KOPT-K1 (cell line): Measurements from ENCODE around the gene PXDC1.

Source experiments
- H3K27ac ChIP-seq: fragments of 200-600 bp; sonication (generic); 2 replicates; pipeline ENCODE4 v1.5.1; 2016; ENCODE audit warnings: antibody characterized with exemption, mild to moderate bottlenecking, low read depth, low read length; ENCODE audit not compliant: poor library complexity, severe bottlenecking
- H3K36me3 ChIP-seq: fragments of 200-600 bp; sonication (generic); 2 replicates; pipeline ENCODE4 v1.5.1; 2017; ENCODE audit warnings: antibody characterized with exemption, mild to moderate bottlenecking, low read length, moderate library complexity; ENCODE audit not compliant: insufficient read depth
- H3K9me3 ChIP-seq: fragments of 200-600 bp; sonication (generic); 2 replicates; pipeline ENCODE4 v1.5.1; 2017; ENCODE audit warnings: antibody characterized with exemption, low read length, mild to moderate bottlenecking; ENCODE audit not compliant: insufficient read depth, poor library complexity, severe bottlenecking

Gene PXDC1

DNA sequence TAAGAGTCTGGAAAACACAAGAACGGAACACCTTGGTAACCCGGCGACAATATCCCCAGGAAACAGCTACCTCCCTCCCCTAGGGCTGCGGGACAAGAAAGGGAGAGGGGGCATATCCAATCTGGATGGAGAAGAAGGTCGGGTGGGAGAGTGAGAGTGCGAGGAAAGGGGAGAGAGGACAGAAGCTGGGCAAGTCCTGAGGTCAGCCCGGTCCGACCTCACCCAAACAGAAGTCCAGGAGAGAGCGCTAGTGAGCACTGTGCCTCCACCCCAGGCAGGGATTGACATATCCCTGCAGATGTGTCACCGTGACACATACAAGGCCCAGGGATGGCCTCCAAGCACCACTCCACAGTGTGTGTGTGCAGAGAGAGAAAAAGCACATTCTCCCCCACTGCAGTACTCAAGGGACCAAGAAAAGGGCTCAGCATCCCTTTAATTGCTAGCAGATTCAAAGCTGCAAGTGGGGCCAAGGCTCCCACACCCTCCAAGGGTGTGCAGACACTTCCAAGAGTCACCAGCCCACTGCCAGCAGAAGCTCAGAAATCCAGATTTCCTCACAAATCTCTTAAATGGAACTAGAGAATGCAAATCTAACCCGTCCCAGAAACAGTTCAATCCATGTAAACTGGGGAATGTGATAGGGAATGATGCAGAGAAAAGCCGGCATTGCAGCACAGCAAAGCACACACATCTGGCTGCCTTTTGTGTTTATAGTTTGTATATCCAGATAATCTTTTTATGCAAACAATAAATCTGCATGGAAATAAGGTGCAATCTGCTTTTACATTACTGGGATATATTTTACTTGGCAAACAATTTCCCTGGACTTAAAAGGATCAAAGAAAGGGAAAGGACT lies 3.1 kb downstream of the PXDC1 start:
- no peak overlapping the region for H3K27ac ChIP-seq
- no peaks in the 10 kb centered on the region for H3K36me3 ChIP-seq
- peaks cover 15% of the 10 kb centered on the region for H3K9me3 ChIP-seq

GRCh38 chr6:3747100-3747737 lies 4.3 kb downstream of the PXDC1 start:
- H3K36me3 ChIP-seq, result no peaks in the 10 kb centered on the region
- no peak overlapping the region for H3K27ac ChIP-seq
- H3K9me3 ChIP-seq, result peaks cover 14% of the 10 kb centered on the region

GRCh38 chr6:3746696-3747095 lies 4.8 kb downstream of the PXDC1 start:
- Histone ChIP-seq H3K9me3 (peaks cover 11% of the 10 kb centered on the region), H3K36me3 (no peaks in the 10 kb centered on the region), H3K27ac (no peak overlapping the region)

GRCh38 chr6:3746119-3746691 lies 5.3 kb downstream of the PXDC1 start:
- peaks cover 9% of the 10 kb centered on the region for H3K9me3 ChIP-seq
- H3K36me3 ChIP-seq, result no peaks in the 10 kb centered on the region
- no peak overlapping the region for H3K27ac ChIP-seq

DNA sequence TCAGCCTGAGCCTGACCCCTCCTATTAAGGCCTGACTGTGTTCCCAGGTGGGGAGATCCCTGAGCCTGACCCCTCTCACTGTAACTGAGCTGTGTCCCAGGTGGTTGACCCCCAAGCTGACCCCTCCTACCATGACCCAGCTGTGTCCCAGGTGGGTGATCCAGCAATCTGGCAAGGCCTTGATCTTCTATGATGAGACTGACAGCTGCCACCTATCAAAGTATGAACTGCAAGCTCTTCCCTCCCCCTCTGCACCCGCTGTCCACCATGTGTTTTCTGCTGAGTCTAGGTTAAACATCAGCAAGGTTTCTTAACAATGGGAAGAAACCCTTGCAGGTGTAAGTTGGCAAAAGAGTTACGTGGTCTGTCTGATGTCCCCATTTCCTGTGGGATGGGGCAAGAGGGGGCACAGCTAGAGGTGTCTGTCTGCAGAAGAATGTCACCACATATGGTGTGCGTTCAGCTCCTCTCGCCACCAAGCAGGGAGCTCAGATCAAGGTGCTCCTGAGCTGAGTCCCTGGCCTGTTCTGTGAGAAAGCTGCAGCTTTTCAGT lies 5.9 kb downstream of the PXDC1 start:
- no peak overlapping the region for H3K27ac ChIP-seq
- no peaks in the 10 kb centered on the region for H3K36me3 ChIP-seq
- H3K9me3 ChIP-seq, result peaks cover 3% of the 10 kb centered on the region

- Histone ChIP-seq H3K9me3 (no peaks in the 10 kb centered on the region), H3K36me3 (no peaks in the 10 kb centered on the region), H3K27ac (no peak overlapping the region)
Observed at GRCh38 chr6:3744901-3745470, 6.5 kb downstream of the PXDC1 start.

DNA sequence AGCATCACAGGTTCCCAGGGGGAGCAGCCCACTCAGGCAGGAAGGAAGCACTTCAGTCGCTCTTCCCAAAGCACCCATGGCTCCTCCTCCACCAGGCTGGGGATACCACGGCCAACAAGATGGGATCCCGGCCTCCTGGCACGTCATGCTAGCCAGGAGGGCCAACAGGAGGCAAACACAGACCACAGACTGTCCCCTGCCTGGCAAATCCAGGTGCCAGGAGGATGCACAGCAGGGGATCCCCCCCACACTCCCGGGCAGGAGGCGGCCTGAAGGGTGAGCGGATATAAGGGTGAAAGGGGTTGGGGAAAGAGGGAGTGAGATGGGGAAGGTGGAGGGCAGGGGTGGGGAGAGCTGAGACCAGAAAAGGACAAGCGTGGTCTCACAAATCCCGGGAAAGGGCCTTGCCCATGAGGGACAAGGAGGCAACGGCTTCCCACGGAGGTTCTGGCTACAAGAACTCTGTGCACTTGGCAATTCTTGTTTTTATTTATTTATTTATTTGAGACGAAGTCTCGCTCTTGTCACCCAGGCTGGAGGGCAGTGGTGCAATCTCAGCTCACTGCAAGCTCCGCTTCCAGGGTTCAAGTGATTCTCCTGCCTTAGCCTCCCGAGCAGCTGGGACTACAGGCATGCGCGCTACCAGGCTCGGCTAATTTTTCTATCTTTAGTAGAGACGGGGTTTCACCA lies 7.2 kb downstream of the PXDC1 start:
- H3K36me3 ChIP-seq, result no peaks in the 10 kb centered on the region
- no peaks in the 10 kb centered on the region for H3K9me3 ChIP-seq
- H3K27ac ChIP-seq, result no peak overlapping the region

DNA sequence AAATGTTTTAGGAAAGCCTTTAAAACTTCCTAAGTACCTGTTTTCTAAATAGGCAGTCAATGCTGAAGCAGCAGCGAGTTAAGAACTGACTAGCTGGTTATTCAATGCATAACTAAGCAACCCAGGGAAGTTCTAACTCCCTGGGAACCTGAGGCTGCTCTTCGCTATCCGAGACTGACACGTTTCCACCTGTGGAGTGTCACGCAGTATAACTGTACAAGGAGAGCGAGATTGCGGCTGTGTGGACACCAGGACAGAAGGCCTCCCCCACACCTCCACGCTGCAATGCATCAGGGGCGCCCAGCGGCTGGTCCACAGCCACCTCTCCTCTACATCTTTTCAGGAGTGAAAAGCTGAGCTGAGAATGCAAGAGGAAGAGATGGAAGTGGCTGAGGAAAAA lies 8.0 kb downstream of the PXDC1 start:
- no peak overlapping the region for H3K27ac ChIP-seq
- no peaks in the 10 kb centered on the region for H3K9me3 ChIP-seq
- no peaks in the 10 kb centered on the region for H3K36me3 ChIP-seq

GRCh38 chr6:3742426-3743344 lies 8.8 kb downstream of the PXDC1 start:
- no peak overlapping the region for H3K27ac ChIP-seq
- H3K9me3 ChIP-seq, result no peaks in the 10 kb centered on the region
- H3K36me3 ChIP-seq, result no peaks in the 10 kb centered on the region

DNA sequence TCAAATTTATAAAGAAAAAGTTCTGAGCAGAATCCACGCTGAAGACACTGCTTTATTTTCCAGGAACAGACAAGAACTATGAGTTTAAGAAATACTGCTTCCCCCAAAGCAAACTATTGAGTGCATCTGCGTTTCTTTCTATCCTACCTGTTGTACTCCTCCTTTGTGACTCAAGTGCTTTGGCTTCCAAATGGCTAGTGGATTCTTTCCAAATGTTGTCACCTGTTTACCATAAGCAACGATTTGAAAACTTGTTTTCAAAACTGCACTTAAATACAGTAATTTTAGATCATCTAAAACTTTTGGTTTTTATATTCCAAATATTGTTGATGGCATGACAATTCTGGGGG lies 9.5 kb downstream of the PXDC1 start:
- Histone ChIP-seq H3K36me3 (no peaks in the 10 kb centered on the region), H3K9me3 (no peaks in the 10 kb centered on the region), H3K27ac (no peak overlapping the region)

GRCh38 chr6:3741477-3741871 lies 10.0 kb downstream of the PXDC1 start:
- Histone ChIP-seq H3K9me3 (no peaks in the 10 kb centered on the region), H3K27ac (no peak overlapping the region), H3K36me3 (no peaks in the 10 kb centered on the region)

DNA sequence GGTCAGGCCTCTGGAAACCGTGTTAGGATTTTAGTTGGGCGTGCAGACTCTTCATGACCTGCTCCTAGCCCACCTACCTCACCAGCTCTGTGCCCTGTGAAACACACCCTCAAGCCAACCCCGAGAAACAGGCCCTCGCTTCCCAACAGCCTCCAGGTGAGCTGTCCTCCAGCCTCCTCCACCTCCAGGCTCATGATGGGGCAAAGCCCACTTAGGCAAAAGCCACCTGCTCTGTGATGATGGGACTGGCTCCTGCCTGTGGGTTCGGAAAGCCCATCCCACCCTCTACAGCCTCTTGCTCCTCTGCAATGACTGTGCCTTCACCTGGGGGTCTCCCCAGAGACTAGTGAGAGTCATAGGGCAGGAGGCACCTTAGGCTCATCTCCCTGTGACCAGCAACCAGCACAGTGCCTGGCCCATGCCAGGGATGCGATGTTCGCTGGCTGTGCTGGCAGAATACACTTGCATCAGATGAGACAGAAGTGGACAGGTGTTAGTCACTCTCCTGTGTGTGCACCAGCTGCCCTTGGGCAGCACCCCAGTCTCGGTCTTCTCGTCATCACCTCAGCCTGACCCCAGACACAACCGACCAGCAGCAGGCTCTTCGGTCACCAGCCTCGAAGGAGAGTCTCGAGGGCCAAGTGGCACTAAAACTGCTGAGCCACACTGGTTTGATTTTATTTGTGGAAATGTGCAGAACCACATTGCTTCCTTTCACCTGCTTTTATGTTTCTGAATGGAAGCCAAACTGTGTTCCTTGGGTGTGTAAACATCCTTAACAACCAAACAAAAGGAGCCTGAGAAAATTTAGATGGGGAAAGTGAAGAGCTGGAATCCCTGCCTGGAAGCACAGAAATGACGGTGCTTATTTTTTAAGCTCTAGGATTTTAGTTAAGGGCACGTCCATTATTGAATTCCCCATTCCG lies 10.7 kb downstream of the PXDC1 start:
- H3K27ac ChIP-seq, result no peak overlapping the region
- H3K9me3 ChIP-seq, result no peaks in the 10 kb centered on the region
- no peaks in the 10 kb centered on the region for H3K36me3 ChIP-seq

GRCh38 chr6:3739311-3739897 lies 12.1 kb downstream of the PXDC1 start:
- peaks cover 6% of the 10 kb centered on the region for H3K9me3 ChIP-seq
- no peaks in the 10 kb centered on the region for H3K36me3 ChIP-seq
- H3K27ac ChIP-seq, result no peak overlapping the region
